NB4 (cell line): ENCODE results near the gene DDX39A.

ENCODE experiments used
- POLR2A ChIP-seq: IDR thresholded peaks from 2 replicates; pipeline ENCODE4 v1.6.1; 2011; ENCODE audit warnings: mild to moderate bottlenecking; ENCODE audit not compliant: insufficient read length; ENCODE audit errors: extremely low read depth
- TF ChIP-seq, protein P1 (sequence below): IDR thresholded peaks from one replicate; pipeline ENCODE4 v1.5.1; 2012; ENCODE audit warnings: low read depth, low read length

DNA sequence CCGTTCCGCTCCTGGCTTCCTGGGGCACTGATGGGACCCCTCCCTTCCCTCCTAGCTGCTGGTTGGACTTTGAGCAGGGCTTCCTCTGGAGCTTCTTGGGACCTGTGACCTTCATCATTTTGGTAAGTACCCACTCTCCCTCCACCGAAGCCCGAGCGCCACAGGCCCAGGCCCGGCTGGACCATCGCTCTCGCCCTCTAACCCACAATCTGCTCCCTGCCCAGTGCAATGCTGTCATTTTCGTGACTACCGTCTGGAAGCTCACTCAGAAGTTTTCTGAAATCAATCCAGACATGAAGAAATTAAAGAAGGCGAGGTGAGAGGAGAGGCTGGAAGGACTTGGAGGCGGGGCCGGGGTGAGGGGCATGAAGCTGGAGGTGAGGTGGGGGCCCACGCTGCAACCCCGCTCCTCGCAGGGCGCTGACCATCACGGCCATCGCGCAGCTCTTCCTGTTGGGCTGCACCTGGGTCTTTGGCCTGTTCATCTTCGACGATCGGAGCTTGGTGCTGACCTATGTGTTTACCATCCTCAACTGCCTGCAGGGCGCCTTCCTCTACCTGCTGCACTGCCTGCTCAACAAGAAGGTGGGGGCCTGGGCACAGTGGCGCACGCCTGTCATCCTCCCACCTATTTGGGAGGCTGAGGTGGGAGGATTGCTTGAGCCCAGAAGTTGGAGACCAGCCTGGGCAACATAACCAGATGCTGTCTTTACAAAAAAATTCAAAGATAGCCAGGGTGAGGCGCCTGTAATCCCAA is 12.3 kb downstream of the DDX39A start:
- TF ChIP-seq POLR2A = no peak
- TF ChIP-seq, protein P1, sequence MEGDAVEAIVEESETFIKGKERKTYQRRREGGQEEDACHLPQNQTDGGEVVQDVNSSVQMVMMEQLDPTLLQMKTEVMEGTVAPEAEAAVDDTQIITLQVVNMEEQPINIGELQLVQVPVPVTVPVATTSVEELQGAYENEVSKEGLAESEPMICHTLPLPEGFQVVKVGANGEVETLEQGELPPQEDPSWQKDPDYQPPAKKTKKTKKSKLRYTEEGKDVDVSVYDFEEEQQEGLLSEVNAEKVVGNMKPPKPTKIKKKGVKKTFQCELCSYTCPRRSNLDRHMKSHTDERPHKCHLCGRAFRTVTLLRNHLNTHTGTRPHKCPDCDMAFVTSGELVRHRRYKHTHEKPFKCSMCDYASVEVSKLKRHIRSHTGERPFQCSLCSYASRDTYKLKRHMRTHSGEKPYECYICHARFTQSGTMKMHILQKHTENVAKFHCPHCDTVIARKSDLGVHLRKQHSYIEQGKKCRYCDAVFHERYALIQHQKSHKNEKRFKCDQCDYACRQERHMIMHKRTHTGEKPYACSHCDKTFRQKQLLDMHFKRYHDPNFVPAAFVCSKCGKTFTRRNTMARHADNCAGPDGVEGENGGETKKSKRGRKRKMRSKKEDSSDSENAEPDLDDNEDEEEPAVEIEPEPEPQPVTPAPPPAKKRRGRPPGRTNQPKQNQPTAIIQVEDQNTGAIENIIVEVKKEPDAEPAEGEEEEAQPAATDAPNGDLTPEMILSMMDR = no peak
